Measurements from ENCODE around the gene GRIK5. TPM values are rescaled to one million over a fixed set of nuclear protein-coding genes. Genes with fewer than 3 reads are reported as not detected.
"Not testable (repeated sequence)": the region's sequence is repeated elsewhere in the genome, so short reads cannot be mapped to it uniquely, and the experiment has no call there.

GRIK5 gene
- total and polyA plus RNA-seq, 2 of the 8 experiments (the other 6 are each of a cell fraction or from before 2014, with no cell fraction given): 17.8 to 42.9 TPM

GRCh38 chr19:42040491-42040890 lies 29.5 kb downstream of the GRIK5 start:
- H3K23ac ChIP-seq (ENCODE audit: insufficient read length); H4K20me1 ChIP-seq (replicated peaks in 1 of 2; ENCODE audit: control insufficient read depth in 1 of 2, insufficient read depth in 2 of 2, low read length in 2 of 2); H3K9me3 ChIP-seq (ENCODE audit: insufficient read depth in 2 of 2, low read depth in 1 of 2, low read length in 1 of 2); H3K79me2 ChIP-seq (ENCODE audit: control insufficient read depth in 1 of 2, insufficient read depth in 2 of 2, low read length in 2 of 2); H3K9ac ChIP-seq (replicated peaks in 1 of 4; ENCODE audit: extremely low read depth in 1 of 4, low read depth in 3 of 4, low read length in 3 of 4); H4K5ac ChIP-seq (ENCODE audit: insufficient read length, low read depth, low read length); H2BK12ac ChIP-seq (ENCODE audit: low read depth, low read length); H2BK120ac ChIP-seq (replicated peaks; ENCODE audit: low read depth, low read length); H3K79me1 ChIP-seq (ENCODE audit: low read depth, low read length); H3K56ac ChIP-seq (replicated peaks; ENCODE audit: insufficient read length, low read depth, low read length); H2AFZ ChIP-seq (ENCODE audit: low read length); H3K27ac ChIP-seq (ENCODE audit: low read depth, low read length); H3K4me2 ChIP-seq (ENCODE audit: insufficient read depth in 1 of 2, low read depth in 2 of 2, low read length in 2 of 2); H2BK15ac ChIP-seq (ENCODE audit: low read length); H3K14ac ChIP-seq (ENCODE audit: insufficient read length); FAIRE-seq; H3K4ac ChIP-seq (replicated peaks; ENCODE audit: insufficient read length, low read depth, low read length); H2AK5ac ChIP-seq (ENCODE audit: low read depth, low read length); H2BK5ac ChIP-seq (ENCODE audit: low read depth, low read length); H3K18ac ChIP-seq (ENCODE audit: extremely low read depth, low read length); H4K8ac ChIP-seq (ENCODE audit: extremely low read depth, insufficient read depth, low read length); H2BK20ac ChIP-seq (ENCODE audit: low read length); H3K4me3 ChIP-seq (ENCODE audit: extremely low read depth in 1 of 4, insufficient read depth in 2 of 4, low read depth in 3 of 4, low read length in 4 of 4); H4K91ac ChIP-seq (replicated peaks; ENCODE audit: insufficient read length, low read length); H3K4me1 ChIP-seq (replicated peaks in 1 of 4; ENCODE audit: control insufficient read depth in 3 of 4, insufficient read depth in 4 of 4, low read length in 3 of 4); DNase-seq (ENCODE audit: low read depth in 1 of 2, low spot score in 2 of 2); H3K27me3 ChIP-seq (replicated peaks in 1 of 4; ENCODE audit: control insufficient read depth in 3 of 4, extremely low read depth in 1 of 4, insufficient read depth in 3 of 4, low read length in 3 of 4); H3K23me2 ChIP-seq (ENCODE audit: low read depth, low read length): not testable (repeated sequence)
- POLR2A ChIA-PET (ENCODE audit: partially characterized antibody): interaction anchor here (3.6 kb wide), 1 partner anchor 8 kb away, joined by 12 read pairs; no protein-coding TSS in a partner anchor
- CTCF ChIA-PET (ENCODE audit: partially characterized antibody): interaction anchor here (0.7 to 3.0 kb wide), 5 partner anchors 12 to 92 kb away, joined by 3 to 15 read pairs (median 3); partner anchors contain the start of gene POU2F2
- WGBS, 2 experiments (ENCODE audit: extremely low coverage in 1 of 2, insufficient coverage in 1 of 2, insufficient read length in 1 of 2, insufficient replicate concordance in 2 of 2, low coverage in 1 of 2, low lambda C conversion rate in 2 of 2, missing lambda C conversion rate in 1 of 2): 86% methylated on average over 9 of the region's 9 CpGs; no CpG with 5 or more reads in 1 of the 2 experiments
- peaks cover 22 to 53% (median 37%) of the 10 kb centered on the region in 4 experiments; a peak in 6 of 8 replicates for H3K36me3 ChIP-seq (ENCODE audit: control insufficient read depth in 2 of 4, insufficient read depth in 4 of 4, low read length in 3 of 4)
